ENCODE measurements around the gene ADIPOR1.
A peak's percentile ranks its signal among the peaks of the same experiment; 100 is the strongest.
"Not testable (repeated sequence)": the region's sequence is repeated elsewhere in the genome, so short reads cannot be mapped to it uniquely, and the experiment has no call there.

The ADIPOR1 gene, protein sequence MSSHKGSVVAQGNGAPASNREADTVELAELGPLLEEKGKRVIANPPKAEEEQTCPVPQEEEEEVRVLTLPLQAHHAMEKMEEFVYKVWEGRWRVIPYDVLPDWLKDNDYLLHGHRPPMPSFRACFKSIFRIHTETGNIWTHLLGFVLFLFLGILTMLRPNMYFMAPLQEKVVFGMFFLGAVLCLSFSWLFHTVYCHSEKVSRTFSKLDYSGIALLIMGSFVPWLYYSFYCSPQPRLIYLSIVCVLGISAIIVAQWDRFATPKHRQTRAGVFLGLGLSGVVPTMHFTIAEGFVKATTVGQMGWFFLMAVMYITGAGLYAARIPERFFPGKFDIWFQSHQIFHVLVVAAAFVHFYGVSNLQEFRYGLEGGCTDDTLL

DNA sequence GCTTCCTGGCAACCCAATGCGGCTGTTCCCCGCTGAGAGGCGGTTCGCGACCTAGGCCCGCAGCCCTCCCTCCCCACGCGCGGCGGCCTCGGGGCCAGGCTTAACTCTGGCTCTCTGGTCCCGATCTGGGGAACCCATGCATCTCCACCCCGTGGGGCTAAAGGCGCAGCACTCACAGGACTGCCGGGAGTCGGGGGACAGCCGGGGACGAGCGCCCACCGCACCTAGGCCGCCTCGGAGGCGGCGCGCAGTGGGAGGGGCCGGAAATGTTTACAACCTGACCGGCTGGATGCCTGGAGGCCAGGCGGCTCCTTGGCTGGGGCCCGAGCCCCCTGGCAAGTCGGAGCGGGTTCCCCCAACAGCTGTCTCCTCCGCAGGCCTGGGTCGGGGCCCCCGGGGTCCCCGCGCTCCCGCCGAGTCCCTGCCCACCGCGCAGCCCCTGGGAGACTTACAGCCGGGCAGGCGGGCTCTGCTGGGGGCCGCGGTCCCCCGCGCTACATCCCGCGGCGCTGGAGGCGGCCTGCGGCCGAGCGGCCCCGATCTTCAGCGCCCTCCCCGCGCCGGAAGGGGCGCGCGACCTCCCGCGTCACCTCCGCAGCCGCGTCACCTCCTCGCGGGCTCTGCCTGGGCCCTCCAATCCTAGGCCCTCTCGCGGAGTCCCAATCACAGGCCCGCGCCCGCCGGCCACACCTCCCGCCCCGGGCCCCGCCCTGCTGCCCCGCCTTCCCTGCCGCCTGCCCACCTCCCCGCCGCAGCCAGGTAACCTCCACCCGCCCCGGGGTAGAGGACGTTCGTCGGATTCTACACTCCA is at the start of gene ADIPOR1:
Gene ADIPOR1, minus strand, starts transcription at position 580 of the 811 bp plus-strand sequence. CDS start 7,242 bp downstream, outside the sequence.
- DNase-seq: peak; percentile 91

- DNase-seq: peak; percentile 98
Observed at GRCh38 chr1:203006948-203007871, 49.1 kb upstream of the ADIPOR1 start, which contains the start of gene TMEM183A. TMEM183A (plus strand) TSS chr1:203007374; CDS start chr1:203007466, 92 bp downstream.

DNA sequence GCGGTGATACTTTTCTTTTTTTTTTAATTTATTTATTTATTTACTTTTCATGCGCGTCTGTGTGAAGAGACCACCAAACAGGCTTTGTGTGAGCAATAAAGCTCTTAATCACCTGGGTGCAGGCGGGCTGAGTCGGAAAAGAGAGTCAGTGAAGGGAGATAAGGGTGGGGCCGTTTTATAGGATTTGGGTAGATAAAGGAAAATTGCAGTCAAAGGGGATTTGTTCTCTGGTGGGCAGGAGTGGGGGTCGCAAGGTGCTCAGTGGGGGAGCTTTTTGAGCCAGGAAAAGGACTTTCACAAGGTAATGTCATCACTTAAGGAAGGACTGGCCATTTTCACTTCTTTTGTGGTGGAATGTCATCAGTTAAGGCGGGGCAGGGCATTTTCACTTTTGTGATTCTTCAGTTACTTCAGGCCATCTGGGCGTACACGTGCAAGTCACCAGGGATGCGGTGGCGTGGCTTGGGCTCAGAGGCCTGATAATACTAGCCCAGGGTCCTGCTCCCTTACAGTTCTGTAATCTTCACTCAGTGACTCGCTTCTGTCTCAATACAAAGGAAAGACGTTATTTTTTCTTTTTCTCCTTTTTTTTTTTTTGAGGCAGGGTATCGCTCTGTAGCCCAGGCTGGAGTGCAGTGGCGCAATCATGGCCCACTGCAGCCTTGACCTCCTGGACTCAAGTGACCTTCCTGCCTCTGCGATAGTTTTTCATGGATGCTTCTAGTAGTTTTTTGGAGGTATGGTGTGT is 47.5 kb upstream of the ADIPOR1 start:
- DNase-seq: not testable (repeated sequence)

DNA sequence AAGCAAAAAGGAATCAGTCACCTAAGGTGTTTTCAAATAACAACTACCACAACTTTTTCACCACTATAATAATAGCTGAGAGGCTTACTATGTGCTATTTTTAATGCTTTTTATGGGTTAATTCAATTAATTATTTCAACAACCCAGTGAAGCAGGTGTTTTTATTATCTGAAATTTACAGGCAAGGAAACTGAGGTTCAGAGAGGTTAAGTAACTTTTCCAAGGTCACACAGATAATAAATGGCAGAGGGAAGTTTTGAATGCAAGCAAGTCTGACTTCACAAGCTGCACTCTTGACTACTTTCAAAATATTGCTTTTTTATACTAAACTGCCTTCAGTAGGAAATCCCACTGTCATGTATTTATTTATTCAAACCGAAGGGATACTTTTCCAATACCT is 44.8 kb upstream of the ADIPOR1 start:
- DNase-seq: no peak

DNA sequence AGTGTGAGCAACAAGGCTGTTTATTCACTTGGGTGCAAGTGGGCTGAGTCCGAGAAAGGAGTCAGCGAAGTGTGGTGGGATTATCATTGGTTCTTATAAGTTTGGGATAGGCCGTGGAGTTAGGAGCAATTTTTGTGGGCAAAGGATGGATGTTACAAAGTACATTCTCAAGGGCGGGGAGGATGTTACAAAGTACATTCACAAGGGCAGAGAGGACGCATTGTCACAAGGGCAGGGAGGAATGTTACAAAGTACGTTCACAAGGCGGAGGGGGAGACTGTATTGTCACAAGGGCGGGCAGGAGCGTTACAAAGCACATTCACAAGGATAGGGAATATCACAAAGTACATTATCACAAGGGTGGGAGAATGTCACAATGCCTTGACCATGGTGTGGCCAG is 43.9 kb upstream of the ADIPOR1 start:
- no peak for DNase-seq

DNA sequence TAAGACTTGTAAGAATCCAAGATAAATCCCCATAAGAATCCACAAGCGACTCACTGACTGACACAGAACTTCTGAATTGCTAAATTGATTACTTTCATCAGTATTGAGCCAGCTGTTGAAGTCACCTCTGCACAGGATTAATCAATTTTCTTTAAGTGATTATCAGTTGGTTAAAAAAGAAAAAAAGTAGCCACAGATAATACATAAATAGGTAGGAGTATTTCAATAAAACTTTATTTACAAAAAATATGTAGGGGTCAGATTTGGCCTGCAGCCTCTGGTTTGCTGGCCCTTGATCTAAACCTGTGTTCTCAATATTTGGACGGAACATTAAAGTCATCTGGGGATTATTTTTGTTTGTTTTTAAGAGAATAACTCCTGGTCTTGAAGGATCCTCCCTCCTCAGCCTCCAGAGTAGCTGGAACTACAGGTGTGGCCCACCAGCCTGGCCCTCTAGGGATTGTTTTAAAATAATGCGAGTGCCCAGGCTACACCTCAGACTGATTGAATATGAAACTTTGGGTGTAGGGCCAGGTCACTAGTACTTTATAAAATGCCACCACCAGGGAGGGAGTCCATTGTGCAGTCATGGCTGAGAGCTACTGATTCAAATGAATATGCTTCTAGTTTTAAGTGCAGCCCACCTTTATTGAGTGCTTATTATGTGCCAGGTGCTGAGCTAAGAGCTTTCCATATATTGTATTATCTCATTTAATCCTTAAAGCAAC is 42.3 kb upstream of the ADIPOR1 start:
- DNase-seq: no peak

DNA sequence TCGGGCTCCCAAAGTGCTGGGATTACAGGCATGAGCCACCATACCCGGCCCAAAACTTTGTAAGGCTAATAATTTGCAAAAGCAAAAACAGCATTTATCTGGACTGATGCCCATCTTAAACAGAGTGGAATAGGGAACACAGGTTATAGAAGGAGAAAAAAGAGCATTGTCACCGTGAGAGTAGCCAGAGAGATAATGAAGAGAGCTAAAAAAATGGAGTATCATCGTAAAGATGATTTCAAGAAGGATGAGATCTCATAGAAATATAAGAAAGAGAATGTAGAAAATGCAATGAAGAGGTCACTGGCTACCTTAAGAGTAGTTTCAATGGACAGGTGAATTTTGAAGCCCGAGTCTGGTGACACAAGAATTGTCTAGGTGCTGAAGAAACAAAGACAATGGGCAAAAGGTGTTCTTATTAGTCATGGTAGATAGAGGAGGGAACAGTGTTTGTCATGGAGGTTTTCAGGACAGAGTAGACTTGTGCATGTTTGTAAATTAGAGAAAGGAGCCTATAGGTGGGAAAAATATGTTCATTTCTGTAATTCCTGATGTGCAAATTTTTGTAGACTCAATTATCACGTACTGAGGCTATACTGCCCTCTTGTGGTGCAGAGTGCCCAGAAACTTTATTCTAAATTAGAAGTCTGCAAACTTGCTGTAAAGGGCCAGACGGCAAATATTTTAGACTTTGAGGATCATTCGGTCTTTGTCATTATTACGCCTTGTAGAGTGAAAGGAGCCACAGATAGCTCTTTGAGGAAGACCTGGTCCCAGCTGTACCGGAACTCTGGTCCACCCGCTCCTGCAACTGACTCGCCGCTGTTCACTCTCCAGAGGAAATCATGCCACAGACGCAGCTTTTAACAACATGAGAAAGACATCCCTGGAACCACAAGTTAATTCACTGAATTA is 41.0 kb upstream of the ADIPOR1 start:
- peak; percentile 44 for DNase-seq

GRCh38 chr1:202994756-202995155 is 36.6 kb upstream of the ADIPOR1 start:
- DNase-seq: no peak

DNA sequence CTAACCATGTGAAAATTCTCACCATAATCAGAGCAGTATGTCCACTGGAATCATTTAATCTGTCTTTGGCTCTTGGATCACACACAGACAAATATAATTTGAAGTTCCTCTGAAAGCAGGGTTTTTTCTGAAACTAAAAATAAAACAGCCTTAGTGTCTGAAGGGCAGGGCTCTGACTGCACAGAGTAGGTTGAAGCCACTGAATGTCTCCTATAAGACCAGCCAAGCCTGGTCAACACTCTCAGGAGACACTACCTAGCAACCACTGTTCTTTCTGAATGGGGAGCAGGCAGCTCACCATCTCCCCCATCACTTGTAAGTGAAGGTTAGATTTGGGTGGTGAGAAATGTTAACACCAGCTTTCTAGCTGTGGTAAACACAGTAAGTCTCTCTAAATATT is 33.0 kb upstream of the ADIPOR1 start:
- DNase-seq: no peak

- DNase-seq: no peak
Observed at GRCh38 chr1:202989879-202990278, 31.8 kb upstream of the ADIPOR1 start.

DNA sequence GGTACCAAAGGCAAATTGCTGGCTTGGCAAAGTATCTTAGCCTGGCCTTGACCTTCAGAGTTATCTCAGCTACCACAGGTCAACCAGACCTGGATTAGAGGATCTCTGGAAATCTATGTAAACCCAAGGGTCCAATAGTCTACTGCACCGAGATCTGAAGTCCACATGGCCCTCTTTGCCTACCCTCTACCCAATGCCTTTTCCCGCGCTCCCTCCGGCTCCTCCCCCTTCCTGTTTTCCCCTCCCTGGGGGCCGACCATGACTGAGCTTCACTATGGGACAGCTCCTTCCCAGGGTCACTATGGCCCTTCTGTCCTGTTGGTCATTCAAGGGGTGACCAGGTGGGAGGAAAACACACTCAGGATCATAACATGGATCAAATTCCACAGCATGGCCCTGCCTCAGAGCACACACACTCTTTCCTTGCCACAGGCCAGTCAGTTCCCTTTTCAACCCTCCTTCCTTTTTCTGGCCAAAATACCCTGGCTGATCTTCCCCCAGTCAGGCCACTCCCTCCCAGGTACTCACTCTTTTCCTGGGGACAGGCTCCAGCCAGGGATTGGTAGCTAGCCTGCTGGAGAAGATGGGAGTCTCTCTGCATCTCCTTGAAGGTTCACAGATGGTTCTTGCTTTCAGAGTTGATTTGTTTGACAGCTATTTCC is 29.9 kb upstream of the ADIPOR1 start:
- DNase-seq: no peak

DNA sequence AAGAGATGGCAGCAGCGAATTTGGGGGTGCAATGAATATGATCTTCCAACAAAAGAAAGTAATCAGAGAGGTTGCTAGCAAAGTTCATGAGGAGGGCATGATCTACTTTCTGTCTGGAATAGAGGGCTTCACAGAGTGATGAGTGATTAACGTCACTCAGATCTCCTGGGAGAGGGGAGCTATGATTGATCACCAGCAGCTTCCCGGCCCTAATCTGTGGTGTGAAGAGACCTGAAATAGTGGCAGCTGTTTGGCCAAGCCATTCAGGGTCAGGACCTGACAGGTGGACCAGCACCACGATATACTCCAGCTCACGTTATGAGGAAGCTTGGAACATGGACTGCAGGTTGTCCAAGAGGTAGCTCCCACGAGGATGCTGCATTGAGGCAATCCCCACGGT is 29.1 kb upstream of the ADIPOR1 start:
- DNase-seq: no peak

GRCh38 chr1:202986120-202986519 is 28.0 kb upstream of the ADIPOR1 start:
- not testable (repeated sequence) for DNase-seq

GRCh38 chr1:202982715-202983430 is 24.8 kb upstream of the ADIPOR1 start:
- DNase-seq: no peak

DNA sequence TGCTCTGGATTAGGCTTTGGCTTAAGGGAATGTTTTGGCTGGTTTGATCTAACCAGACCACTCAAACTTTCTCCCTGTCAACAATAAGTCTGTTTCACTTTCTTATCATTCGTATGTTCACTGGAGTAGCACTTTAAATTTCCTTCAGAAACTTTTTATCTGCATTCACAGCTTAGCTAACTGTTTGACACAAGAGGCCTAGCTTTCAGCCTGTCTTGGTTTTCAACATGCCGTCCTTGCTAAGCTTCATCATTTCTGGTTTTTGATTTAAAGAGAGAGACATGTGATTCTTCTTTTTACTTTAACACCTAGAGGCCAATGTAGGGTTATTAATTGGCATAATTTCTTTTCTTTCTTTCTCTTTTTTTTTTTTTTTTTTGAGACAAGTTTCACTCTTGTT is 23.8 kb upstream of the ADIPOR1 start:
- no peak for DNase-seq

DNA sequence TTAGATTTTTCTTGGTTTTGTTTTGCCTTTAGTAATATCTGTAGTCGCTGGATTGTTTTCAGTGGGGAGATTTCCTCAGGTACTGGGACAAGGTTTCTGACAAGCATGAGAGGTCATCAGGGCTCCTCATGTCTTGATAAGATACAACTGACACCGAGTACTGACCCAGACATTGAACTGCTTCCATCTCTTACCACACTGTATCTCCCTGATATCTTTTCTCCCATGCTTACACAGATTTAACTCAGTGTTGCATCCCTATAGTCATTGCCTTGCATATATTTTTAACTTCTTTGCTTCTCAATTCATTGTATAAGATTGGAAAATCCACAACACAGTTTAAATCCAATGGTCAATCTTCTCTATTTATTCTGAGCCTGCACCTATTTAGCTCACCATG is 21.3 kb upstream of the ADIPOR1 start:
- DNase-seq: no peak

- DNase-seq: no peak
Observed at GRCh38 chr1:202976633-202977032, 18.5 kb upstream of the ADIPOR1 start.

DNA sequence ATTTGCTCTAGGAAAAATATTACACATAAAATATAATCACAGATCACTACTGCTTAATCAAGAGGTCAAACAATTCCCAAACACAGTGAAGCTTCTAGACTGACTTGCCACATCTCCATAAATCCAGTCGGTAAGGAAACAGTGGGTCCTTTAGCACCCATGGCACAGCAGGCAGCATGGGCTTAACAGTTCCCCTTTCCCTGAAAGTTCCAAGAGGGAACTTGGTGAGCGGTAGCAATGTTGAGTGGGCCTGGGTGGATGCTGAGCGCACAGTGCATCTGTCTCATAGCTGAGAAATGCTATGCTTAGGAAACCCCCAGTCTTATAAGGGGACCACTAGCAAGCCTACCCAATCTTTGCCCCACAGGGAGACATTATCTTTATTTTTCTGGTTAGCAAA is 16.7 kb upstream of the ADIPOR1 start:
- no peak for DNase-seq

DNA sequence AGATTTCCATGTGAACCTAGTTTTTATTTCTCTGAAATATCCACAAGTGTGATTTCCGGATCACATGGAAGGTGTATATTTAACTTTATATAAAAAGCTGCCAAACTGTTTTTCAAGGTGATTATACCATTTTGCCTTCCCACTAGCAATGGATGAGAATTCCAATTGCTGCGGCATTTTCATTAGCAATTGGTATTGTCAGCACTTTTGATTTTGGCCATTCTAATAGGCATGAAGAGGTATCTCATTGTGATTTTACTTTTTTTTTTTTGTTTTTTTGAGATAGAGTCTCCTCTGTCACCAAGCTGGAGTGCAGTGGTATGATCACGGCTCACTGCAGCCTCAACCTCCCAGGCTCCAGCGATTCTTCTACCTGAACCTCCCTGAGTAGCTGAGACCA is 13.9 kb upstream of the ADIPOR1 start:
- no peak for DNase-seq
